CD4-positive, alpha-beta T cell (primary cell): ENCODE results near the gene USP37. TPM values are rescaled to one million over a fixed set of nuclear protein-coding genes. Genes with fewer than 3 reads are reported as not detected.

Experiments used
- ATAC-seq: fragments of 200-7000 bp; cut with Tn5 transposase; one replicate; pipeline ENCODE4 v1.10.0; 2022; ENCODE audit warnings: mild to moderate bottlenecking; ENCODE audit not compliant: poor library complexity
- CTCF ChIA-PET: fragments of 350-600 bp; sonication (Branson Sonifier 250); formaldehyde crosslinking; loops from one replicate; lab custom pipeline; 2021; ENCODE audit warnings: antibody characterized with exemption, inconsistent platforms; lab: Charles Lee
- POLR2A ChIA-PET: fragments of 350-600 bp; sonication (Branson Sonifier 250); formaldehyde crosslinking; loops from one replicate; lab custom pipeline; 2021; ENCODE audit warnings: antibody characterized with exemption, inconsistent platforms; lab: Charles Lee
- DNase-seq, 14 experiments: peaks; one replicate each; pipeline ENCODE4 v3.0.0-alpha.2; 2013 to 2020; ENCODE audit warnings: mixed read lengths in 2 of 14
- H3K27ac ChIP-seq, 2 donors: one replicate each; pipeline versions ENCODE4 v1.5.1 to v1.7.0; 2013; ENCODE audit warnings: low read length in 2 of 2, low read depth in 1 of 2, mild to moderate bottlenecking in 1 of 2
- H3K27me3 ChIP-seq, 2 experiments: 1 replicate in 1 of 2; 2 replicates in 1 of 2; pipeline versions ENCODE4 v1.6.1 to v1.7.0; 2013; ENCODE audit warnings: low read length in 2 of 2, control low read depth in 1 of 2, mild to moderate bottlenecking in 1 of 2, moderate library complexity in 1 of 2; ENCODE audit not compliant: insufficient read depth in 2 of 2, control insufficient read depth in 1 of 2
- H3K36me3 ChIP-seq: one replicate; pipeline ENCODE4 v1.6.1; 2013; ENCODE audit warnings: low read length, control low read depth; ENCODE audit not compliant: insufficient read depth
- H3K4me1 ChIP-seq: one replicate; pipeline ENCODE4 v1.6.1; 2013; ENCODE audit warnings: low read length, control low read depth; ENCODE audit not compliant: insufficient read depth
- H3K4me3 ChIP-seq: one replicate; pipeline ENCODE4 v1.5.1; 2013; ENCODE audit warnings: mild to moderate bottlenecking, low read length, moderate library complexity
- H3K9me3 ChIP-seq, 2 experiments: 1 replicate in 1 of 2; 2 replicates in 1 of 2; pipeline versions ENCODE4 v1.6.1 to v1.7.0; 2013; ENCODE audit warnings: low read length in 2 of 2, mild to moderate bottlenecking in 2 of 2, control low read depth in 1 of 2, moderate library complexity in 1 of 2; ENCODE audit not compliant: control insufficient read depth in 1 of 2, insufficient read depth in 1 of 2
- H3K27ac Mint-ChIP-seq: one replicate; pipeline ENCODE4 v1.8.0; 2020; ENCODE audit warnings: mixed read lengths
- H3K27me3 Mint-ChIP-seq: one replicate; pipeline ENCODE4 v1.8.0; 2021; ENCODE audit warnings: mixed read lengths
- H3K36me3 Mint-ChIP-seq: one replicate; pipeline ENCODE4 v1.8.0; 2021; ENCODE audit warnings: low read depth, mixed read lengths
- H3K4me1 Mint-ChIP-seq: one replicate; pipeline ENCODE4 v1.8.0; 2021; ENCODE audit warnings: low read depth, mixed read lengths
- H3K4me3 Mint-ChIP-seq: one replicate; pipeline ENCODE4 v1.8.0; 2020; ENCODE audit warnings: mild to moderate bottlenecking, mixed read lengths
- H3K9me3 Mint-ChIP-seq: one replicate; pipeline ENCODE4 v1.8.0; 2020; ENCODE audit warnings: mixed read lengths
- intact Hi-C, 2 experiments: fragments of 100-400 bp; cut with DNase I in 1 of 2; cut with micrococcal nuclease in 1 of 2; formaldehyde crosslinking; loops; one replicate each; pipeline versions ENCODE4 v1.15.1 to v1.9.0; 2023 to 2025; cut with DNase I, micrococcal nuclease
- total RNA-seq, 174 experiments: library from RNA in 2 of 174; stranded (reverse) in 2 of 174; gene quantifications; one replicate each; pipeline ENCODE4 v1.2.3 and lab custom pipeline; 2021 to 2026
- TF ChIP-seq, protein P1 (sequence below): fragments of 200-600 bp; IDR thresholded peaks from one replicate; pipeline ENCODE4 v1.8.0; 2022; ENCODE audit warnings: antibody characterized with exemption, mild to moderate bottlenecking

Gene USP37
- total RNA-seq, 2 experiments from 2014 or later = 20.2 to 24.4 TPM

DNA sequence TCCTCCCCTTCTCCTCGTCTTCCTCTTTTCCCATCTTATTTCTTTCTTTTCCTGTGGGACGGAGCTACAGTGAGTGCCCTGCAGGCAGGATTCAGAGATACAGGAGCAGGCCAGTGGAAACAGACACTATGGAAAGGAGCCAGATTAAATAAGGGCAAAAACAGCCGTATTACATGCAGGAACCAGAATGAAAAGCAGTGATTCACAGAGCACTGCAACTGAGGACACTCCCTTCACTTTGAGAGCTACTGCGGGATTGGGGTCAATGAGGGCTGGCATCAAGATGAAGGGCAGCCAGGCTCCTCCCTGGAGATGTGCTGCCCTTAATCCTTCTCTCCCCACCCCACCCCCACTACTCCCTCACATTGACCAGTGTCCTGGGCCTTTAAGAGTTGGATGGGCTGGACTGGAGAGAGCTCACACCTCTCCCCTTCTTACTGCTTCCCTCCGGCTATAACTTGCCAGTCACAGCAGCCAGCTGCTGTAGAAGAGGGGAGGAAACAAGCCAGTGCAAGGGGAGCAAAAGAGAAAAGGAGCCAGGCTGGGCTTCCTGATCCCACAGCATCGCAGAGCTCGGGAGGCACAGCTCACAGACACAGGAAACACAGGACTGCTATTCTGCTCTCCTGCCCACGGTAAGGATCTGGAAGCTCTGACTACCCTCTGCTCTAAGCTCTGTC is 39.4 kb upstream of the USP37 start, which contains the start of gene PLCD4:
Gene PLCD4 (plus strand): TSS at position 464 of the 680 bp plus-strand sequence. CDS start 7,841 bp downstream, outside the sequence.
- H3K27me3 Mint-ChIP-seq = peaks cover 24% of the 10 kb centered on the region
- Histone ChIP-seq H3K27me3 (peaks cover 0 to 3% of the 10 kb centered on the region in 2 experiments), H3K27ac (no peak within 1 kb of the TSS), H3K4me3 (no peak within 1 kb of the TSS), H3K9me3 (no peaks in the 10 kb centered on the region), H3K36me3 (no peaks in the 10 kb centered on the region), H3K4me1 (no peaks in the 10 kb centered on the region)
- intact Hi-C loops = no loop called here
- H3K4me3 Mint-ChIP-seq = no peak within 1 kb of the TSS
- TF ChIP-seq, protein P1, sequence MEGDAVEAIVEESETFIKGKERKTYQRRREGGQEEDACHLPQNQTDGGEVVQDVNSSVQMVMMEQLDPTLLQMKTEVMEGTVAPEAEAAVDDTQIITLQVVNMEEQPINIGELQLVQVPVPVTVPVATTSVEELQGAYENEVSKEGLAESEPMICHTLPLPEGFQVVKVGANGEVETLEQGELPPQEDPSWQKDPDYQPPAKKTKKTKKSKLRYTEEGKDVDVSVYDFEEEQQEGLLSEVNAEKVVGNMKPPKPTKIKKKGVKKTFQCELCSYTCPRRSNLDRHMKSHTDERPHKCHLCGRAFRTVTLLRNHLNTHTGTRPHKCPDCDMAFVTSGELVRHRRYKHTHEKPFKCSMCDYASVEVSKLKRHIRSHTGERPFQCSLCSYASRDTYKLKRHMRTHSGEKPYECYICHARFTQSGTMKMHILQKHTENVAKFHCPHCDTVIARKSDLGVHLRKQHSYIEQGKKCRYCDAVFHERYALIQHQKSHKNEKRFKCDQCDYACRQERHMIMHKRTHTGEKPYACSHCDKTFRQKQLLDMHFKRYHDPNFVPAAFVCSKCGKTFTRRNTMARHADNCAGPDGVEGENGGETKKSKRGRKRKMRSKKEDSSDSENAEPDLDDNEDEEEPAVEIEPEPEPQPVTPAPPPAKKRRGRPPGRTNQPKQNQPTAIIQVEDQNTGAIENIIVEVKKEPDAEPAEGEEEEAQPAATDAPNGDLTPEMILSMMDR = no peak
- no peaks in the 10 kb centered on the region for H3K9me3 Mint-ChIP-seq
- no peak for ATAC-seq
- no peaks in the 10 kb centered on the region for H3K4me1 Mint-ChIP-seq
- ChIA-PET CTCF (interaction anchor here (0.6 kb wide), 1 partner anchor 553 kb away, joined by 3 read pairs; no protein-coding TSS in a partner anchor), POLR2A (interaction anchor here (0.7 kb wide), 1 partner anchor 145 kb away, joined by 3 read pairs; no protein-coding TSS in a partner anchor)
- H3K27ac Mint-ChIP-seq = no peak within 1 kb of the TSS
- no peaks in the 10 kb centered on the region for H3K36me3 Mint-ChIP-seq
- DNase-seq = no peak

DNA sequence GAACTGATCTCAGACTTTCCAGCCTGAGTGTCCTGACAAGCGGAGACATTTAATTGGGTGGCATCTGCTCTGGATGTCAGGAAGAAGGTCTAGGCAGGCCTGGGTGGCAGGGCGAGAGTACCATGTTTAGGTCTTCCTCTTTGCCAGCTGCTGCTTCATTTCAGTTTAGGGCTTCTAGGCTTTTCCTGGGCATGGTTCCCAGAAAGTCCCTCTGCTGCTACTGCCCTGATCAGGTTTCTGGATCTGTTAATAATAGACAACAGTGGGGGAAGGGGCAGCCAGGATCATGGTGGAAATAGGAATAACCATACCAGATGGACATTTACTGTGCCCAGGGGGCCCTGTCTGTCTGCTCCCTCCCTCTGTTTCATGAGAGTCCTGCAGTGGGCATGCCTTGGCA is 37.3 kb upstream of the USP37 start:
- no peaks in the 10 kb centered on the region for H3K4me1 ChIP-seq
- Mint-ChIP-seq H3K36me3 (no peaks in the 10 kb centered on the region), H3K4me3 (no peak overlapping the region), H3K9me3 (no peaks in the 10 kb centered on the region), H3K27ac (no peak overlapping the region), H3K27me3 (peaks cover 24% of the 10 kb centered on the region), H3K4me1 (no peaks in the 10 kb centered on the region)
- TF ChIP-seq, protein P1 = no peak
- no peak for ATAC-seq
- no peak overlapping the region for H3K27ac ChIP-seq
- CTCF ChIA-PET = no interaction called here
- POLR2A ChIA-PET = no interaction called here
- intact Hi-C loops = no loop called here
- no peak overlapping the region for H3K4me3 ChIP-seq
- H3K27me3 ChIP-seq = peaks cover 0 to 3% of the 10 kb centered on the region in 2 experiments
- no peaks in the 10 kb centered on the region for H3K9me3 ChIP-seq
- no peak for DNase-seq
- H3K36me3 ChIP-seq = no peaks in the 10 kb centered on the region

DNA sequence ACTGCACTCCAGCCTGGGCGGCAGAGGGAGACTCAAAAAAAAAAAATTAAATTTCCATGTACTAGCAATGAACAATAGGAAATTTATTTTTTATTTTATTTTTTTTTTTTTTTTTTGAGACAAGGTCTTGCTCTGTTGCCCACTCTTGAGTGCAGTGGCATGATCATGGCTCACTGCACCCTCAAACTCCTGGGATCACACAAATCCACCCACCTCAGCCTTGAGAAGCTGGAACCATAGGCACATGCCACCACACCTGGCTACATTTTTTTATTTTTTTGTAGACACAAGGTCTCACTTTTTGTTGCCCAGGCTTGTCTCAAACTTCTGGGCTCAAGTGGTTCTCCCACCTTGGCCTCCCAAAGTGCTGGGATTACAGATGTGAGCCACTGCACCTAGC is 17.4 kb upstream of the USP37 start:
- no peak overlapping the region for H3K27ac Mint-ChIP-seq
- DNase-seq (no peak), ATAC-seq (no peak)
- ChIA-PET CTCF (no interaction called here), POLR2A (no interaction called here)
- H3K4me1 Mint-ChIP-seq = peaks cover 3% of the 10 kb centered on the region
- H3K36me3 ChIP-seq = peaks cover 94% of the 10 kb centered on the region
- H3K9me3 Mint-ChIP-seq = no peaks in the 10 kb centered on the region
- H3K27ac ChIP-seq = no peak overlapping the region
- H3K27me3 Mint-ChIP-seq = no peaks in the 10 kb centered on the region
- no peak overlapping the region for H3K4me3 ChIP-seq
- H3K4me3 Mint-ChIP-seq = no peak overlapping the region
- peaks cover 94% of the 10 kb centered on the region for H3K36me3 Mint-ChIP-seq
- TF ChIP-seq, protein P1 = no peak
- no peaks in the 10 kb centered on the region for H3K9me3 ChIP-seq
- intact Hi-C loops = no loop called here
- H3K27me3 ChIP-seq = no peaks in the 10 kb centered on the region
- no peaks in the 10 kb centered on the region for H3K4me1 ChIP-seq
